Peyer's patch (tissue), 4 donors: ENCODE data around the gene JPT2.

Experiments used
- POLR2A ChIP-seq, 2 donors: fragments of 450-650 bp; IDR thresholded peaks; one replicate each; pipeline ENCODE4 v1.5.1; 2017; ENCODE audit warnings: antibody characterized with exemption in 2 of 2, mild to moderate bottlenecking in 2 of 2, moderate library complexity in 2 of 2
- TF ChIP-seq, protein P1 (sequence below), 6 experiments: fragments of 450-650 bp in 4 of 6; fragments of 200-600 bp in 2 of 6; sonication (generic) in 1 of 6; IDR thresholded peaks; one replicate each; pipeline ENCODE4 v1.5.1; 2017 to 2019; ENCODE audit warnings: antibody characterized with exemption in 6 of 6, mild to moderate bottlenecking in 3 of 6, moderate library complexity in 1 of 6

DNA sequence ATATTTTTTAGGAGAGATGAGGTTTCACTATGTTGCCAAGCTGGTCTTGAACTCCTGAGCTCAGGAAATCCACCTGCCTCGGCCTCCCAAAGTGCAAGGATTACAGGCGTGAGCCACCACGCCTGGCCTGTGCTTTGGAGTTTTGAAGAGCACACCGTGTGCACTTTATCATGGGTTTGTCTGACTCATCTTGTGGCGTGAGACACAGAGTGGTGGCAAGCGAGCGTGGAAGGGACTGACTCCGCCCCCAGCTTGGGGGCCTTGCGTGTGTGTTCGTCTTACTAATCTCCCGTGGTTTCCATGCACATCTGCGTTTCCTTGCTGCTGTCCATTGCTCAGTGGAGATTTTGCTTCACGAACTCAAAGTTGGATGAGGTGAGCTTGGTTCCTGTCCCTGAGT lies 43.0 kb upstream of the JPT2 start:
- TF ChIP-seq, protein P1, sequence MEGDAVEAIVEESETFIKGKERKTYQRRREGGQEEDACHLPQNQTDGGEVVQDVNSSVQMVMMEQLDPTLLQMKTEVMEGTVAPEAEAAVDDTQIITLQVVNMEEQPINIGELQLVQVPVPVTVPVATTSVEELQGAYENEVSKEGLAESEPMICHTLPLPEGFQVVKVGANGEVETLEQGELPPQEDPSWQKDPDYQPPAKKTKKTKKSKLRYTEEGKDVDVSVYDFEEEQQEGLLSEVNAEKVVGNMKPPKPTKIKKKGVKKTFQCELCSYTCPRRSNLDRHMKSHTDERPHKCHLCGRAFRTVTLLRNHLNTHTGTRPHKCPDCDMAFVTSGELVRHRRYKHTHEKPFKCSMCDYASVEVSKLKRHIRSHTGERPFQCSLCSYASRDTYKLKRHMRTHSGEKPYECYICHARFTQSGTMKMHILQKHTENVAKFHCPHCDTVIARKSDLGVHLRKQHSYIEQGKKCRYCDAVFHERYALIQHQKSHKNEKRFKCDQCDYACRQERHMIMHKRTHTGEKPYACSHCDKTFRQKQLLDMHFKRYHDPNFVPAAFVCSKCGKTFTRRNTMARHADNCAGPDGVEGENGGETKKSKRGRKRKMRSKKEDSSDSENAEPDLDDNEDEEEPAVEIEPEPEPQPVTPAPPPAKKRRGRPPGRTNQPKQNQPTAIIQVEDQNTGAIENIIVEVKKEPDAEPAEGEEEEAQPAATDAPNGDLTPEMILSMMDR (IDR thresholded peaks at IDR 0.05), result no peak
- no peak for TF ChIP-seq POLR2A (IDR thresholded peaks at IDR 0.05)
